Activated CD4-positive, alpha-beta T cell treated with anti-CD3 and anti-CD28 coated beads for 48 hours (primary cell): ENCODE measurements around the gene TMEM94.
"Not testable (repeated sequence)": the region's sequence is repeated elsewhere in the genome, so short reads cannot be mapped to it uniquely, and the experiment has no call there.

Source experiments
- DNase-seq: peaks from one replicate; pipeline ENCODE4 v3.0.0-alpha.2; 2020

Gene TMEM94

GRCh38 chr17:75456417-75457046 lies at the start of gene TMEM94:
TMEM94 (plus strand) TSS chr17:75456635; CDS start chr17:75471906, 15,271 bp downstream.
- DNase-seq: peak; percentile 94

- no peak for DNase-seq
Observed at GRCh38 chr17:75407655-75408352, 48.6 kb upstream of the TMEM94 start.

- DNase-seq: no peak
Observed at GRCh38 chr17:75410141-75410540, 46.3 kb upstream of the TMEM94 start.

- DNase-seq: no peak
Observed at GRCh38 chr17:75411328-75412067, 44.9 kb upstream of the TMEM94 start.

GRCh38 chr17:75412455-75413317 lies 43.7 kb upstream of the TMEM94 start:
- peak; percentile 81 for DNase-seq

GRCh38 chr17:75414488-75414887 lies 41.9 kb upstream of the TMEM94 start:
- no peak for DNase-seq

GRCh38 chr17:75416006-75416405 lies 40.4 kb upstream of the TMEM94 start:
- DNase-seq: no peak

GRCh38 chr17:75417054-75417580 lies 39.3 kb upstream of the TMEM94 start:
- DNase-seq: no peak

GRCh38 chr17:75418531-75418930 lies 37.9 kb upstream of the TMEM94 start:
- DNase-seq: no peak

GRCh38 chr17:75428543-75429469 lies 27.6 kb upstream of the TMEM94 start:
- DNase-seq: no peak

- DNase-seq: no peak
Observed at GRCh38 chr17:75430159-75430974, 26.1 kb upstream of the TMEM94 start.

GRCh38 chr17:75433218-75433783 lies 23.1 kb upstream of the TMEM94 start:
- DNase-seq: no peak

GRCh38 chr17:75434433-75434832 lies 22.0 kb upstream of the TMEM94 start:
- not testable (repeated sequence) for DNase-seq

- not testable (repeated sequence) for DNase-seq
Observed at GRCh38 chr17:75437404-75437803, 19.0 kb upstream of the TMEM94 start.

GRCh38 chr17:75439287-75439686 lies 17.1 kb upstream of the TMEM94 start:
- DNase-seq: no peak

- no peak for DNase-seq
Observed at GRCh38 chr17:75440738-75441448, 15.5 kb upstream of the TMEM94 start.

- no peak for DNase-seq
Observed at GRCh38 chr17:75442168-75443103, 14.0 kb upstream of the TMEM94 start.

- DNase-seq: no peak
Observed at GRCh38 chr17:75445296-75445695, 11.1 kb upstream of the TMEM94 start.
